Measurements from ENCODE around the gene SLF1.

Gene SLF1

GRCh38 chr5:94725142-94725541, 106.7 kb downstream of the SLF1 start:
- no peak for DNase-seq

- DNase-seq = no peak
Measured at GRCh38 chr5:94731471-94731870, 113.0 kb downstream of the SLF1 start.

- no peak for DNase-seq
Measured at GRCh38 chr5:94736498-94736897, 118.0 kb downstream of the SLF1 start.

DNA sequence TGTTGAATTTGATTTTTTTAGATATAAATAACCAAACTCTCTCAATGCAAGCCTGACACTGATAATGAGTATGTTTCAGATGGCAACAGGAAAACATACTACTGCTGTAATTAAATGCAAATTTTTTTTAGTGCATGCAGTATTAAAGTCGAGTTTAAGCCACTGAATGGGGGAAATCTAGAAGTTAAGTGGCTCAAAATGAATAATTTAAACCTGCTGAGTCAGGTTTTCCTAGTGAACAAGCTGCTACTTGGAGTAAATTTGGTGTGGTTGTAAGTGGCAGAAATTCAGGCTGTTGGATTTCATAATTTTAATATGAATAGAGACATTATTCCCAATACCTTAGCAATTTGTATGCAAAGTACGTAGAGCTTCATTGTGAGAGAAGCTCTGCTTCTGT, 121.8 kb downstream of the SLF1 start:
- no peak for DNase-seq

- no peak for DNase-seq
Measured at GRCh38 chr5:94742852-94743251, 124.4 kb downstream of the SLF1 start.

DNA sequence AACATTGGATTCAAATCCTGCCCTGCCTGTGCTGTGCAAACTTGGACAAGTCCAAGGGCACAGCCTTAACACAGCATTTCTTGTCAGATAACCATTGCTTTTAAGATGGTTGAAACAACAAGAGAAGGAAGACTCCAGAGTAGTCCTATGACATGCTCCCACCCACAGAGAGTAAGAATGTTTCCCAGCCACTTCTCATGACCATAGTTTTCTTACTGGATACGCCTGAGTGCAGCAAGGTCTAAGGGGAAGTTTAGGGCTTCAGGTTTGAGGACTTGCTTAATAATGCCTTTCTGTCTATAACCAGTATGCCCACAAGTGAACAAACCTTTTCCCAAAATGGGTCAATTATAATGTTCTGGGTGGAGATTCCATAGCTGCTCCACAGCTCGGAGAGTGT, 126.4 kb downstream of the SLF1 start:
- DNase-seq = no peak

- peak; percentile 45 for DNase-seq
Measured at GRCh38 chr5:94745786-94746730, 127.6 kb downstream of the SLF1 start.

GRCh38 chr5:94746731-94747124, 128.3 kb downstream of the SLF1 start:
- no peak for DNase-seq

All from NCI-H2227 treated with DMSO at 0.1 percent for 48 hours (cell line).